ENCODE results near the gene NRDC. TPM values are rescaled to one million over a fixed set of nuclear protein-coding genes. Genes with fewer than 3 reads are reported as not detected.

NRDC gene
- total RNA-seq, 1 donor from 2014 or later = 94.3 TPM

- Histone ChIP-seq H3K9me3 (no peaks in the 10 kb centered on the region), H3K27ac (no peak overlapping the region), H3K27me3 (no peaks in the 10 kb centered on the region), H3K36me3 (peaks cover 0 to 25% of the 10 kb centered on the region in 2 donors), H3K4me3 (no peak overlapping the region), H3K4me1 (no peaks in the 10 kb centered on the region)
- intact Hi-C loops (cut with DNase I) = no loop called here
- TF ChIP-seq CTCF (IDR thresholded peaks at IDR 0.05) = no peak
- TF ChIP-seq POLR2AphosphoS5 (IDR thresholded peaks at IDR 0.05; ENCODE audit: insufficient read depth in 1 of 2, low read depth in 1 of 2) = no peak
- TF ChIP-seq POLR2A (IDR thresholded peaks at IDR 0.05) = no peak
- DNase-seq (ENCODE audit: extremely low spot score in 2 of 2) = no peak
Measured at GRCh38 chr1:51750729-51751128, 127.8 kb downstream of the NRDC start.

GRCh38 chr1:51750218-51750617 is 128.3 kb downstream of the NRDC start:
- H3K36me3 ChIP-seq = peaks cover 0 to 25% of the 10 kb centered on the region in 2 donors
- intact Hi-C loops (cut with DNase I) = no loop called here
- H3K9me3 ChIP-seq = no peaks in the 10 kb centered on the region
- no peaks in the 10 kb centered on the region for H3K4me1 ChIP-seq
- no peaks in the 10 kb centered on the region for H3K27me3 ChIP-seq
- no peak overlapping the region for H3K27ac ChIP-seq
- H3K4me3 ChIP-seq = no peak overlapping the region
- TF ChIP-seq POLR2AphosphoS5 (IDR thresholded peaks at IDR 0.05; ENCODE audit: insufficient read depth in 1 of 2, low read depth in 1 of 2) (no peak), CTCF (IDR thresholded peaks at IDR 0.05) (no peak), POLR2A (IDR thresholded peaks at IDR 0.05) (no peak)
- no peak for DNase-seq (ENCODE audit: extremely low spot score in 2 of 2)

GRCh38 chr1:51749151-51749550 is 129.4 kb downstream of the NRDC start:
- H3K4me3 ChIP-seq = no peak overlapping the region
- no peak overlapping the region for H3K27ac ChIP-seq
- TF ChIP-seq POLR2A (IDR thresholded peaks at IDR 0.05) = no peak
- H3K4me1 ChIP-seq = no peaks in the 10 kb centered on the region
- intact Hi-C loops (cut with DNase I) = no loop called here
- H3K36me3 ChIP-seq = peaks cover 0 to 25% of the 10 kb centered on the region in 2 donors
- no peak for DNase-seq (ENCODE audit: extremely low spot score in 2 of 2)
- H3K9me3 ChIP-seq = no peaks in the 10 kb centered on the region
- H3K27me3 ChIP-seq = no peaks in the 10 kb centered on the region

- DNase-seq (ENCODE audit: extremely low spot score in 2 of 2) = no peak
- H3K36me3 ChIP-seq = peaks cover 0 to 15% of the 10 kb centered on the region in 2 donors
- TF ChIP-seq POLR2AphosphoS5 (IDR thresholded peaks at IDR 0.05; ENCODE audit: insufficient read depth in 1 of 2, low read depth in 1 of 2) (no peak), POLR2A (IDR thresholded peaks at IDR 0.05) (no peak), CTCF (IDR thresholded peaks at IDR 0.05) (no peak)
- intact Hi-C loops (cut with DNase I) = no loop called here
- peaks cover 2% of the 10 kb centered on the region for H3K4me1 ChIP-seq
- H3K4me3 ChIP-seq = no peak overlapping the region
- H3K9me3 ChIP-seq = no peaks in the 10 kb centered on the region
- H3K27ac ChIP-seq = no peak overlapping the region
- H3K27me3 ChIP-seq = no peaks in the 10 kb centered on the region
Measured at GRCh38 chr1:51745304-51745570, 133.3 kb downstream of the NRDC start.

GRCh38 chr1:51744506-51745303 is 133.8 kb downstream of the NRDC start:
- no peak for DNase-seq (ENCODE audit: extremely low spot score in 2 of 2)
- H3K4me3 ChIP-seq = no peak overlapping the region
- H3K9me3 ChIP-seq = no peaks in the 10 kb centered on the region
- H3K36me3 ChIP-seq = peaks cover 0 to 15% of the 10 kb centered on the region in 2 donors
- H3K27ac ChIP-seq = no peak overlapping the region
- peaks cover 8% of the 10 kb centered on the region for H3K4me1 ChIP-seq
- H3K27me3 ChIP-seq = no peaks in the 10 kb centered on the region
- TF ChIP-seq POLR2AphosphoS5 (IDR thresholded peaks at IDR 0.05; ENCODE audit: insufficient read depth in 1 of 2, low read depth in 1 of 2) = no peak
- TF ChIP-seq CTCF (IDR thresholded peaks at IDR 0.05) = no peak
- no peak for TF ChIP-seq POLR2A (IDR thresholded peaks at IDR 0.05)
- intact Hi-C loops (cut with DNase I) = no loop called here

All from vagina (tissue), 2 donors.